GM12878 (cell line): ENCODE measurements around the gene HIVEP3. TPM values are rescaled to one million over a fixed set of nuclear protein-coding genes. Genes with fewer than 3 reads are reported as not detected.

Source experiments
- ATAC-seq: fragments of 200-7000 bp; cut with Tn5 transposase; 3 replicates; pipeline ENCODE4 v1.9.1; 2020; ENCODE audit warnings: mild to moderate bottlenecking, moderate library complexity
- BruUV-seq: library from RNA; stranded (reverse); fragments of 400-500 nt; replicated peaks from 2 replicates; lab custom pipeline; 2021; lab: Mats Ljungman, UMichigan
- CTCF ChIA-PET: fragments of 300-600 bp; sonication (Branson Sonifier 250); formaldehyde crosslinking; extraction: SDS; loops from one replicate; lab custom pipeline; 2021; ENCODE audit warnings: inconsistent platforms; lab: Yijun Ruan, JAX
- POLR2A ChIA-PET: fragments of 350-600 bp; formaldehyde crosslinking; extraction: SDS; loops from one replicate; lab custom pipeline; 2021; ENCODE audit warnings: inconsistent platforms; lab: Charles Lee
- RAD21 ChIA-PET: fragments of 300-600 bp; sonication (Branson Sonifier 250); formaldehyde crosslinking; loops from one replicate; lab custom pipeline; 2023; ENCODE audit warnings: antibody characterized with exemption; ENCODE audit not compliant: unreplicated experiment; lab: Charles Lee
- SMC1A ChIA-PET: fragments of 300-600 bp; sonication (Branson Sonifier 250); formaldehyde crosslinking; loops from one replicate; lab custom pipeline; 2023; ENCODE audit not compliant: unreplicated experiment, uncharacterized antibody; lab: Charles Lee
- DNase-seq: peaks from one replicate; pipeline ENCODE4 v3.0.0-alpha.2; 2011; ENCODE audit warnings: low read depth, low spot score
- FAIRE-seq: peaks from 3 replicates; lab custom pipeline; 2011; peaks lifted over from hg19 to GRCh38; lab: Jason Lieb, UNC
- H2AFZ ChIP-seq: 2 replicates; pipeline ENCODE4 v1.6.0; 2011; ENCODE audit warnings: low read depth, low read length, control low read depth; ENCODE audit not compliant: control insufficient read depth
- H3K27ac ChIP-seq: 2 replicates; pipeline ENCODE4 v1.5.1; 2011; ENCODE audit warnings: control low read depth; ENCODE audit not compliant: control insufficient read depth, insufficient read depth
- H3K27me3 ChIP-seq, 2 experiments: replicated peaks in 1 of 2; 2 replicates each; pipeline versions ENCODE4 v1.6.0 to v1.6.1; 2011; ENCODE audit warnings: low read length in 1 of 2; ENCODE audit not compliant: control insufficient read depth in 2 of 2, insufficient read depth in 2 of 2
- H3K36me3 ChIP-seq, 2 experiments: 2 replicates each; pipeline ENCODE4 v1.5.1; 2011; ENCODE audit warnings: low read length in 1 of 2; ENCODE audit not compliant: control insufficient read depth in 2 of 2, insufficient read depth in 2 of 2
- H3K4me1 ChIP-seq: 2 replicates; pipeline ENCODE4 v1.6.1; 2011; ENCODE audit warnings: mild to moderate bottlenecking, low read length, moderate library complexity, mixed read lengths; ENCODE audit not compliant: control insufficient read depth, insufficient read depth
- H3K4me2 ChIP-seq: 2 replicates; pipeline ENCODE4 v1.6.0; 2011; ENCODE audit warnings: control low read depth; ENCODE audit not compliant: control insufficient read depth, insufficient read depth
- H3K4me3 ChIP-seq: fragments of 200-600 bp; sonication (generic); 2 replicates; pipeline ENCODE4 v1.5.1; 2016
- H3K79me2 ChIP-seq: 2 replicates; pipeline ENCODE4 v1.6.0; 2011; ENCODE audit warnings: low read length; ENCODE audit not compliant: control insufficient read depth, insufficient read depth
- H3K9ac ChIP-seq: 2 replicates; pipeline ENCODE4 v1.8.0; 2011; ENCODE audit warnings: low read length, control low read depth, mixed read lengths; ENCODE audit not compliant: control insufficient read depth, insufficient read depth
- H3K9me3 ChIP-seq: replicated peaks from 3 replicates; pipeline ENCODE4 v1.5.1; 2011; ENCODE audit warnings: mild to moderate bottlenecking, low read length; ENCODE audit not compliant: control insufficient read depth, insufficient read depth
- H4K20me1 ChIP-seq: 2 replicates; pipeline ENCODE4 v1.6.0; 2011; ENCODE audit not compliant: control insufficient read depth, insufficient read depth
- BACH1 ChIP-seq: fragments of 450-650 bp; IDR thresholded peaks from 2 replicates; pipeline ENCODE4 v1.6.1; 2017; ENCODE audit warnings: mild to moderate bottlenecking, borderline replicate concordance
- FOXM1 ChIP-seq: IDR thresholded peaks from 2 replicates; pipeline ENCODE4 v1.6.1; 2012; ENCODE audit warnings: low read depth, mild to moderate bottlenecking, inconsistent platforms, low read length, moderate library complexity
- NR2C2 ChIP-seq: IDR thresholded peaks from 2 replicates; pipeline ENCODE4 v1.6.1; 2011; ENCODE audit warnings: borderline replicate concordance, low read depth; ENCODE audit not compliant: control insufficient read depth, insufficient read length
- PML ChIP-seq: IDR thresholded peaks from 2 replicates; pipeline ENCODE4 v1.6.1; 2012; ENCODE audit warnings: low read length, inconsistent platforms
- RB1 ChIP-seq: fragments of 450-650 bp; formaldehyde crosslinking; IDR thresholded peaks from 2 replicates; pipeline ENCODE4 v1.6.1; 2017; ENCODE audit warnings: mild to moderate bottlenecking, borderline replicate concordance
- whole genome bisulfite sequencing: methylation state at CpG from one replicate; pipeline ENCODE4 v1.1.6; 2016; ENCODE audit warnings: low lambda C conversion rate; ENCODE audit not compliant: insufficient replicate concordance, insufficient coverage; ENCODE audit errors: missing lambda C conversion rate; 5-methylcytosine and 5-hydroxymethylcytosine counted together
- in situ Hi-C: fragments of 300-500 bp; cut with MboI; formaldehyde crosslinking; loops from 9 replicates; pipeline ENCODE4 v1.14.3; 2018; ENCODE audit warnings: mixed read lengths
- intact Hi-C: fragments of 100-400 bp; cut with micrococcal nuclease; formaldehyde crosslinking; loops from one replicate; pipeline ENCODE4 v1.14.2; 2022; ENCODE audit not compliant: unreplicated experiment
- polyA plus RNA-seq, 11 experiments: library from polyadenylated mRNA; depleted of rRNA in 4 of 11; unstranded in 6 of 11; stranded (reverse) in 5 of 11; fragments of >200 nt; fragmentation: Nextera tagmentation in 4 of 11; fragmentation: Illumina TruSeq in 1 of 11; extraction: Ambion mirVana in 4 of 11; extraction: Trizol in 1 of 11; gene quantifications; 1 replicate in 1 of 11; 2 replicates in 10 of 11; pipeline versions ENCODE4 v1.2.1 to v1.2.3, GENCODE V29; 2011 to 2016; ENCODE audit warnings: inconsistent platforms in 2 of 11, missing spikeins in 2 of 11, low read depth in 1 of 11
- total RNA-seq, 4 experiments: library from RNA; depleted of rRNA in 3 of 4; stranded (reverse); fragments of >200 nt in 3 of 4; fragmentation: Illumina TruSeq in 1 of 4; extraction: Trizol in 1 of 4; gene quantifications; 2 replicates each; pipeline versions ENCODE4 v1.2.1 to v1.2.3, GENCODE V29; 2013 to 2021
- TF ChIP-seq, protein P1 (sequence below): fragments of 450-650 bp; formaldehyde crosslinking; IDR thresholded peaks from 2 replicates; pipeline ENCODE4 v1.5.0; 2022; ENCODE audit warnings: mild to moderate bottlenecking, missing genetic modification characterization
- TF ChIP-seq, protein P2 (sequence below): IDR thresholded peaks from 2 replicates; pipeline ENCODE4 v1.6.1; 2012; ENCODE audit warnings: improper control_type of control experiment, low read depth, low read length; ENCODE audit not compliant: insufficient replicate concordance
- TF ChIP-seq, protein P3 (sequence below): IDR thresholded peaks from 2 replicates; pipeline ENCODE4 v1.6.1; 2012; ENCODE audit warnings: low read length, inconsistent platforms

The HIVEP3 gene
- total and polyA plus RNA-seq, 10 of the 15 experiments (the other 5 are each of a cell fraction or from before 2014, with no cell fraction given), result 1.8 to 13.6 (median 3.8) TPM

DNA sequence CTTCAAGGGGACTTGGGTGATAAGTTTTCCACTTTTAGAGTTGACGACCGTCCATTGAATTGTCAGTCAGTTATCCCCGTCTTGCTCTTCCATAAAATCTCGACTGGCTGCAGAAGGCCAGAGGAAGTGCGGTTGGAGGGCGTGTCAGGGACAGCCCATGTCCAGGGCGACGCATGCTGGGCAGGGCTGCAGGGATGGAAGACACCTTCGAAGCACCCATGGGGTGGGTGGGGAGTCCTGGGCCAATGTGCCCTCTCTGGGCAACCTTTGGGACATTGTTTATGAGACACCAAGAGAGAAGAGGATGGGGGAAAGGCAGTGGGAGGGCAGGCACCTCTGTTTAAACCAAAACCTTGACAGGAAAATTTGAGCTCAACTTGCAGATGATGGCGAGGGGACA lies 395.7 kb downstream of the HIVEP3 start:
- WGBS, result 55% methylated on average over 7 of the region's 10 CpGs
- no peak for TF ChIP-seq FOXM1
- TF ChIP-seq PML, result no peak
- TF ChIP-seq, protein P1, sequence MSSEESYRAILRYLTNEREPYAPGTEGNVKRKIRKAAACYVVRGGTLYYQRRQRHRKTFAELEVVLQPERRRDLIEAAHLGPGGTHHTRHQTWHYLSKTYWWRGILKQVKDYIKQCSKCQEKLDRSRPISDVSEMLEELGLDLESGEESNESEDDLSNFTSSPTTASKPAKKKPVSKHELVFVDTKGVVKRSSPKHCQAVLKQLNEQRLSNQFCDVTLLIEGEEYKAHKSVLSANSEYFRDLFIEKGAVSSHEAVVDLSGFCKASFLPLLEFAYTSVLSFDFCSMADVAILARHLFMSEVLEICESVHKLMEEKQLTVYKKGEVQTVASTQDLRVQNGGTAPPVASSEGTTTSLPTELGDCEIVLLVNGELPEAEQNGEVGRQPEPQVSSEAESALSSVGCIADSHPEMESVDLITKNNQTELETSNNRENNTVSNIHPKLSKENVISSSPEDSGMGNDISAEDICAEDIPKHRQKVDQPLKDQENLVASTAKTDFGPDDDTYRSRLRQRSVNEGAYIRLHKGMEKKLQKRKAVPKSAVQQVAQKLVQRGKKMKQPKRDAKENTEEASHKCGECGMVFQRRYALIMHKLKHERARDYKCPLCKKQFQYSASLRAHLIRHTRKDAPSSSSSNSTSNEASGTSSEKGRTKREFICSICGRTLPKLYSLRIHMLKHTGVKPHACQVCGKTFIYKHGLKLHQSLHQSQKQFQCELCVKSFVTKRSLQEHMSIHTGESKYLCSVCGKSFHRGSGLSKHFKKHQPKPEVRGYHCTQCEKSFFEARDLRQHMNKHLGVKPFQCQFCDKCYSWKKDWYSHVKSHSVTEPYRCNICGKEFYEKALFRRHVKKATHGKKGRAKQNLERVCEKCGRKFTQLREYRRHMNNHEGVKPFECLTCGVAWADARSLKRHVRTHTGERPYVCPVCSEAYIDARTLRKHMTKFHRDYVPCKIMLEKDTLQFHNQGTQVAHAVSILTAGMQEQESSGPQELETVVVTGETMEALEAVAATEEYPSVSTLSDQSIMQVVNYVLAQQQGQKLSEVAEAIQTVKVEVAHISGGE, result no peak
- BruUV-seq, result no TSS peak
- ChIA-PET POLR2A (no interaction called here), SMC1A (no interaction called here), RAD21 (no interaction called here), CTCF (no interaction called here)
- Histone ChIP-seq H3K4me3 (no peak overlapping the region), H3K27ac (no peak overlapping the region), H3K36me3 (no peaks in the 10 kb centered on the region; a peak in 2 of 4 replicates), H2AFZ (no peak overlapping the region), H3K9me3 (no peaks in the 10 kb centered on the region; the same call in 2 of the 3 replicates), H3K79me2 (no peaks in the 10 kb centered on the region), H3K9ac (no peak overlapping the region), H3K27me3 (no peaks in the 10 kb centered on the region), H3K4me2 (no peak overlapping the region), H3K4me1 (no peaks in the 10 kb centered on the region), H4K20me1 (no peaks in the 10 kb centered on the region)
- in situ Hi-C loops (no loop called here), intact Hi-C loops (no loop called here)
- no peak for ATAC-seq
- no peak for FAIRE-seq
- DNase-seq, result no peak

DNA sequence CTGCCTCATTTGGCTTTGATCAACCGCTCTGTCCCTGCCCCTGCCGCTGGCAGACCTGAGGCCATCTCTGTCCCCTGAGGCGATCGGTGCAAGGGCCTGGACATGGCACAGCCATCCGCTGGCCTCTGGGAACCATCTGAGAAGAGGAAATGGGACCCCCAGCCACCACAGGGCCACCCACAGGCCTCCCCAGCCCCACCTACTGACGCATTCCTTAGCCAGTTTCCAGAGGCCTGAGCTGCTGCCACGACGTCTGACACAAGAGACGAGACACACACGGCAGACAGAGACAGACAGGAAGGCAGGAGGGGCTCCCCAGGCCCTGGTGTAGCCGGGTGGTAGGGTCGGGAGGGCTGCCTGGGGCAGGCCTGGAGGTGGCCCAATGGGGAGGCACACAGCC lies 397.0 kb downstream of the HIVEP3 start:
- DNase-seq (no peak), ATAC-seq (no peak), FAIRE-seq (no peak)
- Histone ChIP-seq H4K20me1 (no peaks in the 10 kb centered on the region), H3K27ac (no peak overlapping the region), H3K27me3 (no peaks in the 10 kb centered on the region), H3K9ac (no peak overlapping the region), H2AFZ (no peak overlapping the region), H3K9me3 (no peaks in the 10 kb centered on the region), H3K4me2 (no peak overlapping the region), H3K36me3 (no peaks in the 10 kb centered on the region; a peak in 2 of 4 replicates), H3K79me2 (no peaks in the 10 kb centered on the region), H3K4me1 (no peaks in the 10 kb centered on the region), H3K4me3 (no peak overlapping the region)
- in situ Hi-C loops (no loop called here), intact Hi-C loops (no loop called here)
- BruUV-seq, result no TSS peak
- WGBS, result 83% methylated on average over 12 of the region's 12 CpGs
- SMC1A ChIA-PET, result no interaction called here
- POLR2A ChIA-PET, result no interaction called here
- CTCF ChIA-PET, result no interaction called here
- RAD21 ChIA-PET, result no interaction called here
- no peak for TF ChIP-seq RB1
- TF ChIP-seq BACH1, result no peak
- no peak for TF ChIP-seq NR2C2
- TF ChIP-seq, protein P2, sequence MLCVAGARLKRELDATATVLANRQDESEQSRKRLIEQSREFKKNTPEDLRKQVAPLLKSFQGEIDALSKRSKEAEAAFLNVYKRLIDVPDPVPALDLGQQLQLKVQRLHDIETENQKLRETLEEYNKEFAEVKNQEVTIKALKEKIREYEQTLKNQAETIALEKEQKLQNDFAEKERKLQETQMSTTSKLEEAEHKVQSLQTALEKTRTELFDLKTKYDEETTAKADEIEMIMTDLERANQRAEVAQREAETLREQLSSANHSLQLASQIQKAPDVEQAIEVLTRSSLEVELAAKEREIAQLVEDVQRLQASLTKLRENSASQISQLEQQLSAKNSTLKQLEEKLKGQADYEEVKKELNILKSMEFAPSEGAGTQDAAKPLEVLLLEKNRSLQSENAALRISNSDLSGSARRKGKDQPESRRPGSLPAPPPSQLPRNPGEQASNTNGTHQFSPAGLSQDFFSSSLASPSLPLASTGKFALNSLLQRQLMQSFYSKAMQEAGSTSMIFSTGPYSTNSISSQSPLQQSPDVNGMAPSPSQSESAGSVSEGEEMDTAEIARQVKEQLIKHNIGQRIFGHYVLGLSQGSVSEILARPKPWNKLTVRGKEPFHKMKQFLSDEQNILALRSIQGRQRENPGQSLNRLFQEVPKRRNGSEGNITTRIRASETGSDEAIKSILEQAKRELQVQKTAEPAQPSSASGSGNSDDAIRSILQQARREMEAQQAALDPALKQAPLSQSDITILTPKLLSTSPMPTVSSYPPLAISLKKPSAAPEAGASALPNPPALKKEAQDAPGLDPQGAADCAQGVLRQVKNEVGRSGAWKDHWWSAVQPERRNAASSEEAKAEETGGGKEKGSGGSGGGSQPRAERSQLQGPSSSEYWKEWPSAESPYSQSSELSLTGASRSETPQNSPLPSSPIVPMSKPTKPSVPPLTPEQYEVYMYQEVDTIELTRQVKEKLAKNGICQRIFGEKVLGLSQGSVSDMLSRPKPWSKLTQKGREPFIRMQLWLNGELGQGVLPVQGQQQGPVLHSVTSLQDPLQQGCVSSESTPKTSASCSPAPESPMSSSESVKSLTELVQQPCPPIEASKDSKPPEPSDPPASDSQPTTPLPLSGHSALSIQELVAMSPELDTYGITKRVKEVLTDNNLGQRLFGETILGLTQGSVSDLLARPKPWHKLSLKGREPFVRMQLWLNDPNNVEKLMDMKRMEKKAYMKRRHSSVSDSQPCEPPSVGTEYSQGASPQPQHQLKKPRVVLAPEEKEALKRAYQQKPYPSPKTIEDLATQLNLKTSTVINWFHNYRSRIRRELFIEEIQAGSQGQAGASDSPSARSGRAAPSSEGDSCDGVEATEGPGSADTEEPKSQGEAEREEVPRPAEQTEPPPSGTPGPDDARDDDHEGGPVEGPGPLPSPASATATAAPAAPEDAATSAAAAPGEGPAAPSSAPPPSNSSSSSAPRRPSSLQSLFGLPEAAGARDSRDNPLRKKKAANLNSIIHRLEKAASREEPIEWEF, result no peak
- TF ChIP-seq, protein P3, sequence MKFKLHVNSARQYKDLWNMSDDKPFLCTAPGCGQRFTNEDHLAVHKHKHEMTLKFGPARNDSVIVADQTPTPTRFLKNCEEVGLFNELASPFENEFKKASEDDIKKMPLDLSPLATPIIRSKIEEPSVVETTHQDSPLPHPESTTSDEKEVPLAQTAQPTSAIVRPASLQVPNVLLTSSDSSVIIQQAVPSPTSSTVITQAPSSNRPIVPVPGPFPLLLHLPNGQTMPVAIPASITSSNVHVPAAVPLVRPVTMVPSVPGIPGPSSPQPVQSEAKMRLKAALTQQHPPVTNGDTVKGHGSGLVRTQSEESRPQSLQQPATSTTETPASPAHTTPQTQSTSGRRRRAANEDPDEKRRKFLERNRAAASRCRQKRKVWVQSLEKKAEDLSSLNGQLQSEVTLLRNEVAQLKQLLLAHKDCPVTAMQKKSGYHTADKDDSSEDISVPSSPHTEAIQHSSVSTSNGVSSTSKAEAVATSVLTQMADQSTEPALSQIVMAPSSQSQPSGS, result no peak
